IPS-18a (cell line): Measurements from ENCODE around the gene HNRNPUL1.

Experiments
- H3K27ac ChIP-seq: one replicate; pipeline ENCODE4 v1.5.1; 2013; ENCODE audit warnings: low read length
- H3K27me3 ChIP-seq: one replicate; pipeline ENCODE4 v1.6.1; 2013; ENCODE audit warnings: mild to moderate bottlenecking, low read length; ENCODE audit not compliant: control insufficient read depth, insufficient read depth
- H3K36me3 ChIP-seq: one replicate; pipeline ENCODE4 v1.6.1; 2013; ENCODE audit warnings: low read depth, low read length; ENCODE audit not compliant: control insufficient read depth
- H3K4me1 ChIP-seq: one replicate; pipeline ENCODE4 v1.6.1; 2013; ENCODE audit warnings: low read depth, low read length; ENCODE audit not compliant: control insufficient read depth
- H3K4me3 ChIP-seq: one replicate; pipeline ENCODE4 v1.5.1; 2013; ENCODE audit warnings: low read length
- H3K9ac ChIP-seq: one replicate; pipeline ENCODE4 v1.6.1; 2013; ENCODE audit warnings: mild to moderate bottlenecking, low read length, moderate library complexity
- H3K9me3 ChIP-seq: one replicate; pipeline ENCODE4 v1.6.1; 2013; ENCODE audit warnings: low read depth, low read length; ENCODE audit not compliant: control insufficient read depth

Gene HNRNPUL1

DNA sequence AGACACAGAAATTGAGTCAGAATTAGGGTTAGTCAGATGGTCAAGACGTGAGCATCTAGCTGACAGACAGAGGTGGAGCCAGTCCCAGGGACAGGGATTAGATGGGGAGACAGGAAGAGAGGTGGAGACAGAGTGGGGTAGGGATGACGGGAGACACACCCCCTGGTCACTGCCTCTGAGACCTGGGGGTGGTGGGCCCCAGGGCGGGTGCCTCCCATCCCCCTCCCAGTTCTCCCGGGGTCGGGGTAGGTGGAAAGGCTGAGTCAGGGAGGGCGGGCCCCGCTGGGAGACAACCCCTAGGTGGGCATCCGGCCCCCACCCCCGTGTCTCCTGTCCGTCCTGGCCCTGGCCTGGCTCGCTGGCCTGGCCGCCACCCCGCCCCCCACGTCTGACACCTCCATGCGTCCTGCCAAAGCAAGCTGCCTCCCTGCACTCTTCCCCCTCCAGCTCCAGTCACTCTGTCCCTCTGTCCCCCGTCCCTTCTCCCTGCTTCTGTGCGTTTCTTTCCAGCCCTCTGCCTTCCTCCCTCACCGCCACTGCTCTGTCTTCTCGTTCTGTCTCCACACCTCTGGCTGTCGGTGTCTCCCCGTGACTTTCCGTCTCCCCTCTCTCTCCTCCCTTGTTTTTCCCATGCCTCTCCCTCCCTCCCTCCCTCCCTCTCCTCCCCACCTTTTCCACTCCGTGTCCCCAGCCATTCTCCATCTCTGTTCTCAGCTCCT is 60.9 kb downstream of the HNRNPUL1 start:
- H3K4me3 ChIP-seq = peak overlapping the region; percentile 51
- no peak overlapping the region for H3K27ac ChIP-seq
- H3K36me3 ChIP-seq = no peaks in the 10 kb centered on the region
- H3K27me3 ChIP-seq = peaks cover 4% of the 10 kb centered on the region
- peaks cover 31% of the 10 kb centered on the region for H3K4me1 ChIP-seq
- H3K9me3 ChIP-seq = no peaks in the 10 kb centered on the region
- H3K9ac ChIP-seq = peak overlapping the region; percentile 40

DNA sequence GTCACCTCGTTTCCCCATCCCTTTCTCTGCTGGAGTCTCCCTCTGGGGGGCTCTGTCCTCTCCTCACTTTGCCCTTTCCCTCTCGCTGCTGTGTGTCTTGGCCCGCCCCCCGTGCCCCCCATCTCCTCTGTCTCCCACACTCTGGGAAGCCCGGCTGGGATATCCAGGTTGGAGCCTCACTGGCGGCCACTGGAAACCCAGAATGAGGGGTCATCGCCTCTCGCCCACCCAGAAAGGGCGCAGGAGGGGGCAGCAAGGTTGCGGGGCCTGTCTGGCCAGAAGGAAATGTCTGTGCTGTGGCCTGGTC is 61.4 kb downstream of the HNRNPUL1 start:
- Histone ChIP-seq H3K27me3 (peaks cover 4% of the 10 kb centered on the region), H3K4me1 (peaks cover 31% of the 10 kb centered on the region), H3K9me3 (no peaks in the 10 kb centered on the region), H3K27ac (no peak overlapping the region), H3K4me3 (peak overlapping the region; percentile 51), H3K36me3 (no peaks in the 10 kb centered on the region), H3K9ac (peak overlapping the region; percentile 40)

DNA sequence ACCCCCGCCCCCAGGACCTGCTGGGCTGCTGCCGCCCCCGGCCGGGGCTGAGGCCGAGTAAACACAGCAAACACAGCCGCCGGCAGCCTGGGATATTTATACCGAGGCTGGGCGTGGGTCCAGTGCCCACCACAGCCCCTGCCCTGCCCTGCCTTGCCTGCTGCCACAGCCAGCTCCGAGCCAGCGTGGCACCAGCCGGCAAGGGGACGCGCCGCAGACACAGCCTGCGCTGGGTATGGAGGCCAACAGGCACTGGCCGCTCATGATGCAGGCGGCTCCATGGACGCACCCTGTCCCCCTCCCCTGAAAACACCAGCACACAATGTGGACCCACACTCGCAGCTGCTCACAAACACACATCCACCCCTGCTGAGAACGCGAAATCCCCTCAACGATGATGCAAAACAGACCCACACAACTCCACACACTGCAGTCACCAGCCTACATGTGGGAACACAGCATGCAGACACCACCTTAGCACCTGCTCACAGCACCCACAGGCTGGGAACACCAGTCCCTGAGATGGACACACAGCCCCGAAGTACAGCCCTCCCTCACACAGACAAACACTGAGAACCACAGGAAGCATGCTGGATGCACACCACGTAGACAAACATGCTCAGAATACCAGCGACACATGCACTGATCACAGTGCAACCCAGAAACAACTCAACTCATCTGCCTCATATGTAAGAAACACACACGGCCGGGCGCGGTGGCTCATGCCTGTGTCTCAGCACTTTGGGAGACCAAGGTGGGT is 62.0 kb downstream of the HNRNPUL1 start:
- H3K4me3 ChIP-seq = peak overlapping the region; percentile 51
- peaks cover 4% of the 10 kb centered on the region for H3K27me3 ChIP-seq
- no peaks in the 10 kb centered on the region for H3K36me3 ChIP-seq
- H3K27ac ChIP-seq = no peak overlapping the region
- H3K4me1 ChIP-seq = peaks cover 31% of the 10 kb centered on the region
- no peaks in the 10 kb centered on the region for H3K9me3 ChIP-seq
- H3K9ac ChIP-seq = peak overlapping the region; percentile 40

DNA sequence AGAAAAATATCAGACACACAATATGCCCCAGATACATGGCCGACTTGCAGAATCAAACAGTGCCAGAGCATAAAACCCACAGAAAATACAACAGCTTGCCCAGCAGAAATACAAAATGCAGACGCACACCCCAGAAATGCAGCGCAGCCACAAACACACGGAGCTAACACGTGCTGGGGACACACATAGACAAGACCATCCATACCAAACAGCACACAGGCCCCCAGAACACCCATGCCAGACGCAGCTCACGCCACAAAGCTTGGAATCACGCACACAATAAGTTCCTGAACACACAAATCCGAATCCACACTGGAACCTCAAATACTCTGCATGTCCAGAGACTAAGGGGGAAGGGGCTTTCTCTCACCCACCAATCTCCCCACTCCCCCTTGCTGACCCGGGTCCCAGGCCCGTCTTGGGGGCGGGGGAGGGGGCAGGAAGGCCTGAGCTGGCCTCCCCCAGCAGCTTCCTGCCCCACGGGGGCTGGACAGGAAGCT is 63.0 kb downstream of the HNRNPUL1 start:
- Histone ChIP-seq H3K27me3 (peaks cover 14% of the 10 kb centered on the region), H3K9ac (no peak overlapping the region), H3K9me3 (no peaks in the 10 kb centered on the region), H3K4me3 (no peak overlapping the region), H3K36me3 (no peaks in the 10 kb centered on the region), H3K27ac (no peak overlapping the region), H3K4me1 (peaks cover 29% of the 10 kb centered on the region)

DNA sequence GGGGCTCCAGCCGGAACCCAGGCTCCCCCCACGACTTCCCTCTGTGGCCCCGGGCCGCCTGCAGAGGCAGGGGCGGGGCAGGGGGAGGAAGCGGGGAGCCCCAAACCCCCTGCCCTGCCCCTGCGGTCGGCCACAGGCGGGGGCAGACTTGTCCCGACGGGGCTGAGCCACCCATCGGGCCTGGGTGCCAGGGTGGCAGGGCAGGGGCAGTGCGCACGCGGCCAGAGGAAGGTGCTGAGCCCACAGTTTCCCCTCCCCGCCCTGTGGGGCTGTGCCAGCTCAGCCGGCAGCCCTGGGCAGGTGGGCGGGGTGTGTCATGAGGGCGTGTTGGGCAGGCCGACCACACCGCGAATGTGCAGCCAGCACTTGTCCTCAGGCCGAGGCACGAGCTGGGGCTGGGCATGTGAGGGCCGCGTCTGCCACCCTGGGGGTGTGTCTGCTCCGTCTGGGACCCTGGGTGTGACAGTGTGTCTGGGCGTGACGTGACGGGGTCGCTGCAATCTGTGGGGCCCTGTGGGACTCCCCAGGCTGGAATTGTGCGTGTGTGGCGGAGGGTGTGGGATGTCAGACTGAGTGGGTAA is 63.5 kb downstream of the HNRNPUL1 start:
- H3K9me3 ChIP-seq = no peaks in the 10 kb centered on the region
- H3K27me3 ChIP-seq = peaks cover 19% of the 10 kb centered on the region
- no peak overlapping the region for H3K27ac ChIP-seq
- no peak overlapping the region for H3K9ac ChIP-seq
- no peak overlapping the region for H3K4me3 ChIP-seq
- H3K4me1 ChIP-seq = peaks cover 29% of the 10 kb centered on the region
- H3K36me3 ChIP-seq = no peaks in the 10 kb centered on the region

DNA sequence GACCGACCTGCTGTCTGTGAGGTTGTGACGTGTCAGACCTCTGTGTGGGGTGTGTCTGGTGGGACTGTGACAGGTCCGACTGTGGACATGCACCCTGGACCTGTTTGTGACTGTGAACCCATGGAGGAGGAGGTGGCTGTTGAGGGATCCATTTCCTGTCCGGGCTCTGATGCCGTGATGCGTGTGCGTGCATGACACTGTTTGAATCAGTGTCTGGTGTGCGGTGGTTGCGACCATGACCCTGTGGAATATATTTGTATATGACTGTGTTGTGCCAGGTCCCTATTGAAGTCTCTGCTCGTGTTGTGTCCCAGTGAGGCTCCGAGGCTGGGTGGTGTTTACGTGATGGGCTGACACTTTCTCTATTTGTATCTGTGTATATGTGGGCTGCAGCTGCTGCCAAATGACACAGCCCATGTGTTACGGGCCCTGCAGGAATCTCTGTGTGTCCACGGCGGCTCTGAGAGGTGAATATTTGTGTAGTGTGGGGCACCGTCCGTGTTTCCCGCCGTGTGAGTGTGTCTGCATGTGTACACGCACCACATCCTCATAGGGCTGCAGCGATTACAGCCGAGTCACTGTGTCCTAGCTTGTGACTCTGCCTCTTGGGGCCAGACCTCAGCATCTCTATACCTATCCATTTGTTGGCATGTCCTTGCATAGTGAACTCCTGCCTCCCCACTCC is 64.1 kb downstream of the HNRNPUL1 start:
- no peak overlapping the region for H3K4me3 ChIP-seq
- H3K27ac ChIP-seq = no peak overlapping the region

DNA sequence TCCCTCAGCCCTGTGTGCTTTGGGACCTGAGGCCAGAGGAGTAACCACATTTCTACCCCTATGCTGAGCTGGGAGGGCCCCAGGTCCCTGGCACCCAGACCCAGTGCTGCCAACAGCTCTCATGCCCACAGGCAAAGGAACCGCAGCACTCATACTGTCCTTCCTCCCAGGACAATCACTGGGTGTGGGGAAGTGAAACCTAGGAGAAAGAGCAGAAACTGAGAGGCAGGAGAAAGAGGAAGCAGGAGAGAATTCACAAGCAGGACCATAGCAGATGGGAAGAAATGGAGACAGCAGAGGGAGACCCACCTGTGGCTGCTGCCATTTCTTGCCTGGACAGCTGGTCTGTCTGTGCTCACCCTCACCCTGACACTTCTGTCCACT is 64.7 kb downstream of the HNRNPUL1 start:
- no peak overlapping the region for H3K4me3 ChIP-seq
- H3K27me3 ChIP-seq = peaks cover 19% of the 10 kb centered on the region
- H3K27ac ChIP-seq = no peak overlapping the region
- no peaks in the 10 kb centered on the region for H3K36me3 ChIP-seq
- H3K4me1 ChIP-seq = peaks cover 21% of the 10 kb centered on the region
- no peak overlapping the region for H3K9ac ChIP-seq
- no peaks in the 10 kb centered on the region for H3K9me3 ChIP-seq

More for the DNA sequence above, 64.1 kb downstream of the HNRNPUL1 start:
- no peaks in the 10 kb centered on the region for H3K9me3 ChIP-seq
- H3K27me3 ChIP-seq = peaks cover 19% of the 10 kb centered on the region
- peaks cover 24% of the 10 kb centered on the region for H3K4me1 ChIP-seq
- H3K36me3 ChIP-seq = no peaks in the 10 kb centered on the region
- no peak overlapping the region for H3K9ac ChIP-seq

DNA sequence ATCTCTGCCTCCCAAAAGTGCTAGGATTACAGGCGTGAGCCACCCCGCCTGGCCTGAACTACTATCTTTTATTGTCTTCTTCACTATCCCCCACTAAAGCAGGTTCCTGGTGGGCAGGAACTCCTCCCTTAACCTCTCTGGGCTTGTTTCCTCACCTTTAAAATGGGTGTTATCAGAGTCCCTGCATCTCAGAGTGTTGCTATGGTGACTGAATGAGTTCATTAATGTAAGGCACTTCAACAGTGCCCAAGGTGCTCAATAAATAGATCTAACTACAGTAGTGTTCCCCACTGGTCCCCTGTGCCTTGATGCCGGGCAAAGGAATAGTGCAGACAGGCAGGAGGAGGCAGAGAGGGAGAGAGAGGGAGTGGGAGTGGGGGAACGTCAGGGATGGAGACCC is 66.3 kb downstream of the HNRNPUL1 start:
- no peaks in the 10 kb centered on the region for H3K36me3 ChIP-seq
- no peaks in the 10 kb centered on the region for H3K9me3 ChIP-seq
- H3K9ac ChIP-seq = no peak overlapping the region
- H3K4me3 ChIP-seq = no peak overlapping the region
- H3K4me1 ChIP-seq = peaks cover 10% of the 10 kb centered on the region
- H3K27ac ChIP-seq = no peak overlapping the region
- peaks cover 19% of the 10 kb centered on the region for H3K27me3 ChIP-seq

DNA sequence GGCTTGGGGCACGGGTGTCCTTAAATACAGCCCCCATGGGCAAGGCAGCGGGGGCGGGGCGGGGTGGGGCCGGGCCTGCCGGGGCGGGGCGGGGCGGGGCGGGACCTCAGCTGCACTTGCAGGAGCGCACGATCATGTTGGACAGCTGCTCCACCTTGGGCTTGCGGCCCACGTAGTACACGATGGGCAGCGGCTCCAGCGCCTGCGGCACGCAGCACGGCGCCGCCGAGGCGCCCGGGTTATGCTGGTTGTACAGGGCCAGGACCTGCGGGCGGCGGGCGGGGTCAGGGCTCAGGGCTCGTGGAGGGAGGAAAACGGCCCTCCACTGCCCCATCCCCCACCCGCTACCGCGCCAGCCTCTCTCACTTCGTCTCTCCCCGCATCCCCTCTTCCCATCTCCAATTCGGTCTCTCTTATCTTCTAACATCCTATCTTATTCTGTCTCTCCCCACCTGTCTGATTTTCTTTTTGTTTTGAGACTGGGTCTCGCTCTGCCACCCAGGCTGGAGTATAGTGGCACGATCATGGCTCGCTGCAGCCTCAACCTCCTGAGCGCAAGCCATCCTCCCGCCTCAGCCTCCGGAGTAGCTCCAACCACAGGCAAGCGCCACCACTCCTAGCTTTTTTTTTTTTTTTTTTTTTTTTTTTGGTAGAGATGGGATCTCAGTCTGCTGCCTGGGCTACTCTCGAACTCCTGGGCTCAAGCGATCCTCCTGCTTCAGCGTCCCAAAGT is 66.9 kb downstream of the HNRNPUL1 start:
- H3K9ac ChIP-seq = no peak overlapping the region
- peak overlapping the region; percentile 42 for H3K4me3 ChIP-seq
- peaks cover 9% of the 10 kb centered on the region for H3K4me1 ChIP-seq
- H3K9me3 ChIP-seq = no peaks in the 10 kb centered on the region
- H3K27me3 ChIP-seq = peaks cover 17% of the 10 kb centered on the region
- H3K27ac ChIP-seq = no peak overlapping the region
- no peaks in the 10 kb centered on the region for H3K36me3 ChIP-seq

DNA sequence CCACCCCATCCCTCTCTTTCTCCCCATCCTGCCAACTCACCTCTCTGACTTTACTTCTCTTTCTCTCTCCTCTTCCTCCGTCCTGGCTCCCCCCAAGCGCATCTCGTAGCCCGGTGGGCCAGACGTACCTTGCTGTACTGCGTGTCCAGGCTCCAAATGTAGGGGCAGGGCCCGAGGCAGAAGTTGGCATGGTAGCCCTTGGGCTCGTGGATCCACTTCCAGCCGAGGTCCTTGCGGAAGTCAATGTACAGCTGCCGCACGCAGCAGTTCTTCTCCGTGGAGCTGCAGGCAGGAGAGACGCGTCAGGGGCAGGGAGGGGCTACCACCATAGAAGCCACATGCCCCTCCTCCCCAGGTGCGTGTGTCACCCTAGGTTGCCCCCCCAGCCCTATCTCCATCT is 67.8 kb downstream of the HNRNPUL1 start:
- H3K4me3 ChIP-seq = no peak overlapping the region
- H3K9me3 ChIP-seq = no peaks in the 10 kb centered on the region
- no peak overlapping the region for H3K27ac ChIP-seq
- peaks cover 15% of the 10 kb centered on the region for H3K27me3 ChIP-seq
- peaks cover 5% of the 10 kb centered on the region for H3K4me1 ChIP-seq
- no peak overlapping the region for H3K9ac ChIP-seq
- H3K36me3 ChIP-seq = no peaks in the 10 kb centered on the region

DNA sequence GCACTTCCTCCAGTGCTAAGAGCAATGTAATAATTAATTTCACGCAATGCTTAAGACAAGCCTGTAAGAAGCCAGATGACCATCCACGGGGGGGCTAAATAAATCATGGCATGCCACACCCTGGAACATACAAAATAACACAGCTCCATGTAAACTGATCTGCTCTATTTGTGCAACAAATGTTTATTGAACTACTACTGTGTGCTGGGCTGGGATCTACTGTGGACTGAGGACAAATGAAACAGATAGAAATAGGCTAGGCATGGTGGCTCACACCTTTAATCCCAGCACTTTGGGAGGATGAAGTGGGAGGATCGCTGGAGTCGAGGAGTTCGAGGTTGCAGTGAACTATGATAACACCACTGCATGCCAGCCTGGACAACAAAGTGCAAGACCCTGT is 68.3 kb downstream of the HNRNPUL1 start:
- H3K27ac ChIP-seq = no peak overlapping the region
- H3K4me3 ChIP-seq = no peak overlapping the region
- H3K4me1 ChIP-seq = peaks cover under 1% of the 10 kb centered on the region
- no peak overlapping the region for H3K9ac ChIP-seq
- no peaks in the 10 kb centered on the region for H3K9me3 ChIP-seq
- H3K36me3 ChIP-seq = no peaks in the 10 kb centered on the region
- H3K27me3 ChIP-seq = peaks cover 15% of the 10 kb centered on the region
